Middle frontal gyrus (tissue), 1 donor: ENCODE data around the gene BUB1.
"Not testable (repeated sequence)": the region's sequence is repeated elsewhere in the genome, so short reads cannot be mapped to it uniquely, and the experiment has no call there.

Source experiments
- DNase-seq: peaks from one replicate; pipeline ENCODE4 v3.0.0-alpha.2; 2015; ENCODE audit warnings: low spot score; ENCODE audit errors: extremely low spot score

The BUB1 gene

DNA sequence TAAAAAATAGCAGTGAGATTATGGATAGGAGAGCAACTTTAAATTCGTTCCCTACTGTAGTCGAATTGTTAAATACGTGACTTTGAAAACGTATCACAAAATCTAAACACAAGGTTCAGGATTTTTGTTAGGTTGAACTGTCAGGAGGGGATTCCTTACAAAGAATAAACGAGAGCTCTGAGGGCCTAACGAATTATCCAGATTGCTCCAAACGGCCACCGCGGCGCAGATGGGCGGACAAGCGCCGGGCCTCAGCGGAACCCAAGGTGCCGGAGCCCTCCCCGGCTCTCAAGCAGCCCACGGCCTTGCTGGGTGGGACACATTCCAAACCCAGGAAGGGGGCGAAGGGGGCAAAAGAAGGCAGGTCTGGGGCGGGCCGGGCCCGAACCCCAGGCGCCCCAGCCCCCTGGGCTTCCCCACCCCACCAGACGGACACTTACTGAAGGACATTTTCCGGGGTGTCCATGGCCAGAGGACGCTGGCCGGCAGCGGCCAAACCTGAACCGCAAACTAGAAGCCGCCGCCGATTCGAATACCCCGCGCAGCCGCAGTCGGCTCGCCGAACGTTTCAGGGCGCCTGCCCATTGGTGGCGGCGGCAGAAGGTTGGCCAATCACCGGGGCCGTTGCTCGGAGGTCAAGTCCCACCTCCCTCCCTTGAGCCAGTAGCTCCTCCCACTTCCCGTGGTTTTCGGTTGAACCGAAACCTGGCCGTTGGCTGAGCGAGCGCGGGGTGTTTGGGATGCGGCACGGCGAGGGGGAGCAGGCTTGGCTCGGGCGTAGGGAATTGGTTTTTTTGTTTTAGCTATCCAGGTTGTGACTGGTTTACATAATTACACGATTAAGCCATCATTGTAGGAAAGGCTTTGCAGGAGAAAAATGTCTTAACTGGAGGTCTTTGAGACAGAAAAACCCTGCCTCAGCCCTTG, at the start of gene BUB1:
Gene BUB1, minus strand, starts transcription at position 534 of the 927 bp plus-strand sequence. Its CDS starts 68 bp downstream, at position 466.
- DNase-seq: peak; percentile 94

DNA sequence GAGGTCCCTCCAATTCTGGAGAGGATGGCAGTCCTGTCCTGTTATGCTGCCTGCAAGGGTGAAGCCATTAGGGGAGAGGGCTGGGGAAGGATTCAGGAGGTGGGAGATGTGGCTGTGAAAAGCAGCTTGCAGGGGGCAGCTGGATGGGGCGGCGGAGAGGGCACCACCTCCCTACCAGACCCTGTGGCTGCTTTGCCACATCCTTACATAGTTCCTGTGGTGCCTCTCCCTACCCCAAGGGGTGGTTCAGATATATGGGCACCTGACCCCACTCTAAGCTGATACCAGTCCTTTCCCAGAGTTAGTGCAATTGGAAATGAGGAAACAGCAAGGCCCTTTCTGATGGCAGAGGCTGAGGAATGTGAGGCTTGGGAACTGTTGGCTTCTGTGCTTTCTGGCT, 48.4 kb upstream of the BUB1 start:
- DNase-seq: no peak

- DNase-seq: no peak
Measured at GRCh38 chr2:110725859-110726258, 48.0 kb upstream of the BUB1 start.

DNA sequence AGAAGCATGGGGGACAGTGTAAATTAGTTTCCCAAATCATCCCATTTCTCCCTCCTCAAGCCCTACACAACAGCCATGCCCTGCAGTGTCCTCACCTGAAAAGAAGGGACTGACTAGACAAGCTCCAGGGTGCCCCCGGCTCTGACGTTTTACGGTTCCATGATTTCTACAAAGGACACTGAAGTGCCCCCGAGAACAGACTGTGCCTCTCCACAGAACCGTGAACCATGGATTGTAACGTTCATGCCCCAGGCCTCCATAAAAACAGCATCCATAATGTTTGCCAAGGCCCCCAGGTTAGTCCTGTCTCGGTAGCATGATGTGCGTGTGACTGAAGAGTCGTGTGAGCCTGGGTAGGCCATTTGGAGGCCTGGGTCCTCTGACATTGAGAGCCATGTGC, 47.5 kb upstream of the BUB1 start:
- DNase-seq: no peak

DNA sequence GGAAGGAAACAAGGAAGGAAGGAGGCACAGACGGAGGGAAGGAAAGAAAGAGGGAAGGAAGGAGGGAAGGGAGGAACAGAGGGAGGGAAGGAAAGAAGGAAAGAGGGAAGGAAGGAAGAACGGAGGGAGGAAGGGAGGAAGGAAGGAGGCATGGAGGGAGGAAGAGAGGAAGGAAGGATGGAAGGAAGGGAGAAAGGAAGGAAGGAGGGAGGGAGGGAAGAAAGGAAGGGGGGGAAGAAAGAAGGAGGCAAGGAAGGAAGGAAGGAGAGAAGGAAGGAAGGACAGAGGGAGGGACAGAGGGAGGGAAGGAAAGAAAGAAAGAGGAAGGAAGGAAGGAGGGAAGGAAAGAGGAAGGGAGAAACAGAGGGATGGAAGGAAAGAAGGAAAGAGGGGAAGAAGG, 47.0 kb upstream of the BUB1 start:
- no peak for DNase-seq

DNA sequence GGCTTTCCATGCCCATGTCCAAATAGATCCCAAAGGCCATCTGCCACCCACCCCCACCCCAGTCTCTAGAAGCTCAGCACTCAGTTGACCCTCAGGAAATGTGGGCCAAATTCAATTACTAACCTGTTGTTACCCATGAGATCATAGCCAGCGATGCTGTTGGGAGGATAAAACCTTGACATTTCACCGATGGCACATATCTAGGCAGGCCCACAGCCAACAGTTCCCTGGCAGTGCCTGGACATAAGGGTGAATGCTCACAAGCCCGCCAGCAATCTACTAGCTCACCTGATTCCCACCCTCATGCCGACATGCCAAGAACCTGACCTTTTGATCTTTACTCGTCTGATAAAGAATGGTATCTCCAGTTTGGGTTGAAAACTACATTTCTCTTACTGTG, 42.7 kb upstream of the BUB1 start:
- DNase-seq: no peak

DNA sequence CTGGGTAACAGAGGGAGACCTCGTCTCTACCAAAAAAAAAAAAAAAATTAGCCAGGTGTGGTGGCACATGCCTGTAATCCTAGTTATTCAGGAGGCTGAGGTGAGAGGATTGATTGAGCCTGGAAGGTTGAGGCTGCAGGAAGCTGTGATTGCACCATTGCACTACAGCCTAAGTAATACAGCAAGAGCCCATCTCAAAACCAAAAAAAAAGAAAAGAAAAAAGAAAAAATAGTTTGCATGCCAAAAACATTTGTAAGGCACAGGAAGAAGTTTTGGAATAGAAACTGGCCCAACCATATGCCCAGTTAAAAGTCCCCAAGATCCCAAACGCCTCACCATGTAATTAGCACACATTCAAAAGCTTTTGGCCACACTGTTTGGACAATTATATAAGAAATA, 41.1 kb upstream of the BUB1 start:
- no peak for DNase-seq

- no peak for DNase-seq
Measured at GRCh38 chr2:110718382-110718781, 40.5 kb upstream of the BUB1 start.

DNA sequence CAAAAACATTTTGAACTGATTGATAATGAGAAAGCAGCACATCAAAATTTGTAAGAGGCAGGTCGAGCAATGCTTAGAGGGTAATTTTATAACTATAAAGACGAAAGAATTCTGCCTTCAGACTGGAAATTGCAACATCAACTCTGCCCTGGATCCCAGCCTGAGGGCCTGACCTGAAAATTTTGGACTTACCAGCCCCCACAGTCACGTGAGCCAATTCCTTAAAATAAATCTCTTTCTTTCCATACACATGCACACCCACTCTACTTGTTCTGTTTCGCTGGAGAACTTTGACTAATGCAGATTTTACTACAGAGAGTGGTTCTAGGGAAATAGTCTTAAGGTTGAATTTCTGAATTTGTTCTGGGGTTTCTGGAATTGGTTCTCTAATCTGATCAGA, 39.9 kb upstream of the BUB1 start:
- DNase-seq: no peak

- DNase-seq: no peak
Measured at GRCh38 chr2:110716959-110717645, 39.2 kb upstream of the BUB1 start.

DNA sequence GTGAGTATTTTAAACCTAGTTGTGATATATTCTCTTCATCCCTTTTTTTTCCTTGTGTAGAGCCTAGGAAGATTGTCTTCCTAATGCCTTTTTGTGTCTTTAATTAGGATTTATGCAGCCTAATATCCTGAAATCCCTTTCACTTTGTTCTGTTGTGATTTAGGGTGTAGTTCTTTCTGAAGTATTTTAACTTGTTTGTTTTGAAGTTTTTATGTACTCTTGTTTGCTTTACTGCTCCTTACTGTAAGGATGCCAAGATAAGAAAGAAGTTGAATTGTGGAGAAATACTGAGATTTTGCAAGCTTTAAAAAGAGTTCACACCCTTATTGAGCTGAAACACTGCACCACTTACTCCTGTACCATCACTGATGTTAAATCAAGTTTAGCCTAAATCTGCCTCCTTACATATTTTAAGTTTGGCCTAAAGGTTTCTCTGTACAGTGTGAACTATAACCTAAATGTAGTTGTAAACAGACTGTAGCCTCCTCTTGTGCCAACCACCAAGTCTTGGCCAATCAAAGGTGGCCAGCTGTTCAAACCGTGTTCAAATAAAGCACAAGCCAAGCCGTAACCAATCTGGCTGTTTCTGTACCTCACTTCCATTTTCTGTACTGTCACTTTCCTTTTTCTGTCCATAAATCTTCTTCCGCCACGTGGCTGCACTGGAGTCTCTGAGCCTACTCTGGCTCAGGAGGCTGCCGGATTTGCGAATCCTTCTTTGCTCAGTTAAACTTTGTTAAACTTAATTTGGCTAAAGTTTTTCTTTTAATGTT, 36.8 kb upstream of the BUB1 start:
- no peak for DNase-seq

DNA sequence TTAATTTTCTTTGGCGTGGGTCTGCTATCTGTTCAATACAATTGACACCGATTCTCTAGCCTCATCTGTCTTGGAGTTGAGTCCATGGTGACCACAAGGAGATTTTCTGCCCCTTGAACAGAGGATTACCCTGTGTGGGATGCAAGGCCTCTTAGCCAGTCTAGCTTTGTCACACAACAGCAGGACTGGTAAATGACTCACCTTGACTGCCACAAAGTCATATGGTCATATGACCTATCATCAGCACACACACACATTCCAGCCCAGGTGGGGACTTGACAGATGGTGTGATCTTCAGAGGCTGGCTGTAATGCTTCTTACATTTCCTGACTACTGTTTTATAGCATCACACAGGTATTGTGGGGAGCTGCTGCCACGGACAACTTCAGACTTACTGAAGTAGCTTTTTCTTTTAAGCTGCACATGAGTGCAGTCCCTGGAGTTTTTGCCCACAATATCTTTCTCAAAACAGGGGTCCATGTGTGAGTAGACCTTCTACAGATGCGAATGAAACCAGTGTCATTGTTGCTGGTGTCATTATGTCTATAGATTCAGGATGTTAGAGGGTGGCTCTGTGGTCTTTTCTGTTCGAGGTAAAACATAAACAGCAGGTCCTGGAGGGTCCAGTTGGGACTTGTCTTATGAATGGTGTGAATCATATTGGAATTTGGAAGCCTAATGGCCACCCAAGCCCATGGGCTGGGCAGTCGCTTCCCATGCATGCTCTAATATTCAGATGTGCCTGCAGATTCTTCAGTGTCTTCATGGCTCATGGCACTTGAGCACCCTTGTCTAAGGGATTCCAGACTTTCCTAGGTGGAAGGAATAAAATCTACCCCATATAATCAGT, 35.9 kb upstream of the BUB1 start:
- no peak for DNase-seq

GRCh38 chr2:110712737-110713136, 34.9 kb upstream of the BUB1 start:
- DNase-seq: no peak

GRCh38 chr2:110708455-110708854, 30.6 kb upstream of the BUB1 start:
- DNase-seq: no peak

- DNase-seq: no peak
Measured at GRCh38 chr2:110707386-110707965, 29.6 kb upstream of the BUB1 start.

DNA sequence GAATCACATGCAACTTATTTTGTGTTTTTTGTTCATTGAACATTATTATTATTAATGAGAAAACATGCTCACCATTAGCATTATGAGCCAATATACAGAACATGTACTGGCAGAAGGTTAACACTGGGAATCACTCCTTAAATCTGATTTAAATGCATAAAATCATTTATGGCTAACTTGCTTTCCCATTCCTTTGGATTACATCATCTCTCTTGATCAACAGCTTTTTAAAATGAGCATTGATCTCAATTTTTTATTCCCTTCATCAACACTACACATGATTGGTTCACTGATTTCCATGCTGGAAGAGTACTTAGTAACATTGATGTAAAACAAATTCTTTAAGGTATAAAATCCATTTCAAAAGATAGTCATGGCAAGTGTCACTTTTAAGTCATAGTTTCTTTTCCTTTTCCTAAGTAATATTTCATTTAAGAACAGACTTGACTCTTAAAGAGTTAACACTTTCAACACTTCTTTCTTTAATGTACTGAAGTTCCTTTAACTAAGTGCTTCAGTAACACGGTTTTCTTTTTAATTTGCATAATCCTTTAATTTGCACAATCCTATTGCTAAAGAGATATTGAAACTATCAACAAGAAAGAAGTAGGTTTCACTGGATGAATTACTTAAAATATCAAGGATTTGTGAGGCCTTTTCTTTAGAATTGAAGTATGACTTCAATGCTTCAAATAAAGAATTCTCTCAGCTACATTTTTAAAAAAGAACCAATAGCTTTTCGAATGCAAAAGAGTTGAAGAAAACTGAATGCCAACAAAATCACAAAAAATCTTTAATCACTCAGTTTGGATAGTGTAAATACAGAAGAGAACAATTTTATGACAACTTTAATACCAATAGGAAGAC, 24.9 kb upstream of the BUB1 start:
- no peak for DNase-seq

- DNase-seq: not testable (repeated sequence)
Measured at GRCh38 chr2:110698253-110698652, 20.4 kb upstream of the BUB1 start.

DNA sequence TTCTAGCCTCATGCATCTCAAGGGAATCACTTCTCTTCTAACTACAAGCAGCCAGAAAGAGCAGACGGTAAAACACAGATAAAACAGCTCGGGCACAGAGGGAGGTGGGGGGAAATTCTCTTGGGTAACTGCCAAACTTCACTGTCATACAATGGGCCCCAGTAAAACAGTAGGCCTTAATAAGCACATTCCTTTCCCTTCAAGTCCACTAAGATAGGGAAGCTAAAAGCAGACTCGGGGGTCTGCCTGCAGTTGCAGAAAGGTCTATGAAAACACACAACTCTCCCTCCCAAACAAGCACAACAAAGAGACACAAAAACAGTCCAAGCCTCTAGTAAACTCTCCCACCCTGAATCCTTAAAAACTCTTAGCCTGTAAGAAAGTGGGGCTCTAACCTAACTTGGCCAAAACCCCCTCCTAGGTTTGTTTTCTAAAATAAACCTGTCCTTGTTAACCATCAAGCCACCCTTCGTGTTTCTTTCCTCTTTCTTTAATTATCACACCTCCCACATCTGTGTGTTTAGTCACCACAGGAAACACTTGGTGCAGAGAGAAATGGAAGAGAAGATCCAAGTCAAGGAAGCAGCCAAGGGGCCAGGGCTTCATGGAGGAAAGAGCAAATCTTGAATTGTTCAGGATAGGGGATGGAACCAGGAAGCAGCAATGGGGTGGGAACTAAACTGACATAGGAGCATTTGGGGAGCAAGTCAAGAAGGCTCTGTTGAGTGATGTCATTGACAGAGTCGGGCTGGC, 17.5 kb upstream of the BUB1 start:
- DNase-seq: not testable (repeated sequence)
